ENCODE data around the gene CLDN14. TPM values are rescaled to one million over a fixed set of nuclear protein-coding genes. Genes with fewer than 3 reads are reported as not detected.

Gene CLDN14
- total RNA-seq, 1 experiment from 2014 or later, result not detected

DNA sequence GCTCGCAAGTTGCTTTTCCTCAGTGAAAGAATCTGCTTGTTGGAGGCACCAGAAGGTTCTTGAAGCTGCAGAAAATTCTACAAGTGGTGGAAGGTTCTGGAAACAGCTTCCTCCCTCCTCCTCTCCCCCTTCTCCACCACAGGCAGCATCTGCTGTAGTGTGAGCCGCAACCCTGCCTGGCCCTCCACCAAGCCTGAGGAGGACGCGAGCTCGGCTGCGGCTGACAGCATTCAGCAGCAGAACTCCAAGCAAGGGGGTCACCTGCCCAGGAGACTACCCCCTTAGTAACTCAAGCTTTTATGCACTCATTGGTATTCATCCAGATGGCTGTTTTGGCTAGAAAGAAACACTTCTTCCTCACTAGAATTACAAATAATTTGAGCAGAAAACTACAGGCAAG lies 48.8 kb upstream of the CLDN14 start:
- no peaks in the 10 kb centered on the region for H3K9me3 Mint-ChIP-seq

More for the DNA sequence above, 48.8 kb upstream of the CLDN14 start:
- Histone ChIP-seq H3K9ac (ENCODE audit: extremely low read depth, insufficient read length, low read length) (no peak overlapping the region), H3K23me2 (ENCODE audit: insufficient read length, low read depth, low read length, poor library complexity, severe bottlenecking) (no peaks in the 10 kb centered on the region), H3K4me2 (ENCODE audit: insufficient read depth, insufficient read length, low read length) (no peak overlapping the region), H3K18ac (ENCODE audit: insufficient read length, low read depth, low read length) (no peak overlapping the region), H4K20me1 (ENCODE audit: control insufficient read depth, insufficient read depth, insufficient read length) (no peaks in the 10 kb centered on the region), H4K91ac (ENCODE audit: insufficient read length, low read depth, low read length) (no peak overlapping the region), H4K5ac (ENCODE audit: insufficient read length, low read depth, low read length) (no peak overlapping the region), H2BK15ac (ENCODE audit: low read depth, low read length) (no peak overlapping the region), H2AK5ac (ENCODE audit: insufficient read length, low read length) (no peak overlapping the region), H3K14ac (ENCODE audit: insufficient read depth, low read length) (no peak overlapping the region; the same call in 1 of the 2 replicates), H3K56ac (ENCODE audit: insufficient read length, low read depth, low read length) (no peak overlapping the region), H2BK120ac (ENCODE audit: low read depth, low read length, poor library complexity, severe bottlenecking) (no peak overlapping the region), H3K79me2 (ENCODE audit: insufficient read depth, low read length) (no peaks in the 10 kb centered on the region), H3K4ac (ENCODE audit: low read depth, low read length) (no peak overlapping the region), H3T11ph (ENCODE audit: low read length) (no peak overlapping the region), H3K4me1 (ENCODE audit: insufficient read depth, low read length) (no peaks in the 10 kb centered on the region), H3K23ac (ENCODE audit: insufficient read length, low read depth, low read length) (no peak overlapping the region), H2BK12ac (ENCODE audit: insufficient read length, low read depth, low read length) (no peak overlapping the region), H3K79me1 (ENCODE audit: insufficient read depth, low read depth, low read length, poor library complexity, severe bottlenecking) (no peaks in the 10 kb centered on the region), H2BK5ac (ENCODE audit: insufficient read length, low read length) (no peak overlapping the region), H2BK20ac (ENCODE audit: low read depth, low read length, poor library complexity, severe bottlenecking) (no peak overlapping the region), H2AFZ (ENCODE audit: low read length) (no peak overlapping the region), H3K27me3 (ENCODE audit: insufficient read depth, low read length) (no peaks in the 10 kb centered on the region), H3K27ac (ENCODE audit: insufficient read length, low read depth, low read length) (no peak overlapping the region), H4K8ac (replicated peaks; ENCODE audit: insufficient read length, low read depth, low read length) (no peak overlapping the region), H3K9me3 (ENCODE audit: control insufficient read depth, low read depth, low read length) (no peaks in the 10 kb centered on the region)
- Mint-ChIP-seq H3K4me3 (no peak overlapping the region), H3K27ac (no peak overlapping the region), H3K27me3 (ENCODE audit: low read depth) (peaks cover 4% of the 10 kb centered on the region), H3K4me1 (peaks cover 0 to 9% of the 10 kb centered on the region in 2 experiments; a peak in 2 of 4 replicates), H3K36me3 (ENCODE audit: insufficient read depth in 1 of 3, low read depth in 3 of 3) (no peaks in the 10 kb centered on the region; a peak in 1 of 7 replicates)
- TF ChIP-seq, protein P1, sequence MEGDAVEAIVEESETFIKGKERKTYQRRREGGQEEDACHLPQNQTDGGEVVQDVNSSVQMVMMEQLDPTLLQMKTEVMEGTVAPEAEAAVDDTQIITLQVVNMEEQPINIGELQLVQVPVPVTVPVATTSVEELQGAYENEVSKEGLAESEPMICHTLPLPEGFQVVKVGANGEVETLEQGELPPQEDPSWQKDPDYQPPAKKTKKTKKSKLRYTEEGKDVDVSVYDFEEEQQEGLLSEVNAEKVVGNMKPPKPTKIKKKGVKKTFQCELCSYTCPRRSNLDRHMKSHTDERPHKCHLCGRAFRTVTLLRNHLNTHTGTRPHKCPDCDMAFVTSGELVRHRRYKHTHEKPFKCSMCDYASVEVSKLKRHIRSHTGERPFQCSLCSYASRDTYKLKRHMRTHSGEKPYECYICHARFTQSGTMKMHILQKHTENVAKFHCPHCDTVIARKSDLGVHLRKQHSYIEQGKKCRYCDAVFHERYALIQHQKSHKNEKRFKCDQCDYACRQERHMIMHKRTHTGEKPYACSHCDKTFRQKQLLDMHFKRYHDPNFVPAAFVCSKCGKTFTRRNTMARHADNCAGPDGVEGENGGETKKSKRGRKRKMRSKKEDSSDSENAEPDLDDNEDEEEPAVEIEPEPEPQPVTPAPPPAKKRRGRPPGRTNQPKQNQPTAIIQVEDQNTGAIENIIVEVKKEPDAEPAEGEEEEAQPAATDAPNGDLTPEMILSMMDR (conservative IDR thresholded peaks at IDR 0.05), result no peak
- WGBS (ENCODE audit: extremely low coverage, insufficient read length, low lambda C conversion rate), result no CpG with 5 or more reads among the region's 6 CpGs
- no peak for DNase-seq

All from H9 (cell line).